Choroid plexus epithelial cell (primary cell): Measurements from ENCODE around the gene IFNL1.
"Not testable (repeated sequence)": the region's sequence is repeated elsewhere in the genome, so short reads cannot be mapped to it uniquely, and the experiment has no call there.

Source experiments
- DNase-seq: peaks from one replicate; pipeline ENCODE4 v3.0.0-alpha.2; 2010; ENCODE audit warnings: low read depth
- H3K4me3 ChIP-seq: 2 replicates; pipeline ENCODE4 v1.5.1; 2011; ENCODE audit warnings: low read depth, mild to moderate bottlenecking, control low read depth, low read length, moderate library complexity
- CTCF ChIP-seq: conservative IDR thresholded peaks from 2 replicates; pipeline ENCODE4 v1.5.1; 2011; ENCODE audit warnings: low read depth, mild to moderate bottlenecking, control low read depth, inconsistent platforms, low read length, moderate library complexity

The IFNL1 gene

DNA sequence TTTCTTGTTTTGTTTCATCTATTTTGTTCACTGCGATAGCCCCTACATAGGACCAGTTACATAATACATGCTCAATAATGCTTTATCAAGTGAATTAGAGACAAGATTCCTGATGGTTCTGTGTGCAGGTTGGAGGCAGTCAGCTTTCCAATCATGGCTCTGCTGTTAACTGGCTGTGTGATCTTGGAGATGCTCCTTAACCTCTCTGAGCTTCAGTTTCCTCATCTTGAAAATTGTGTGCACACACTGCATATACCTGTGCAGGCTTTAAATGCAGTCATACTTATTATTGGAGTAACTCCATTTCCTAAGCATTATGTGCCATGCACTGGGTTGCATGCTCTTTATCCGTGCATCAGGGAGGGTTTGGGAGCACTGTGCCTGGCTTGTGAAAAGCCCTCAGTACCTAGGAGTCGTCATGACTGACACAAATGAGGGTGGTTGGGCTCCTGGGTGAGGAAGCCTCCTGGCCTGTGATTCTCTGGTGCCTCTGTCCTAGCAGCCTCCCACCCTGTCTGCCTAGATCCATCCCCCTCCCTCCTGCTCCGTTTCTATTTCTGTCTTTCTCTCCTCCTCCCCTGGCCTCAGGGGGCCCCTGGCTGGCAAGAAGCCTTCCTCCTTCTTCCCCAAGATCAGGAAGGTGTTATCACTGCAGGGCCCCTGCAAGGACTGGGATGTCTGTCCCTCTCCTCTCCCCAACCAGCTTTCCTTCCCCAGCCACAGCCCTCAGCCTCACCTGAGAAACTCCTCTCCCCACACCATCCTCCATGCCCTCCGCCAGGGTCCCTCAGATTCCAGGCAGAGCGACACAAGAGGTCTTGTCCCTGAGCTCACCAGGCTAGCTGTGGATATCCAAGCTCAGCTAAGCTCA, 8.7 kb downstream of the IFNL1 start:
- no peak for TF ChIP-seq CTCF
- no peak overlapping the region for H3K4me3 ChIP-seq

GRCh38 chr19:39306075-39306474, 9.9 kb downstream of the IFNL1 start:
- TF ChIP-seq CTCF: no peak
- no peak for DNase-seq
- H3K4me3 ChIP-seq: no peak overlapping the region

More for the DNA sequence above, 8.7 kb downstream of the IFNL1 start:
- DNase-seq: no peak

DNA sequence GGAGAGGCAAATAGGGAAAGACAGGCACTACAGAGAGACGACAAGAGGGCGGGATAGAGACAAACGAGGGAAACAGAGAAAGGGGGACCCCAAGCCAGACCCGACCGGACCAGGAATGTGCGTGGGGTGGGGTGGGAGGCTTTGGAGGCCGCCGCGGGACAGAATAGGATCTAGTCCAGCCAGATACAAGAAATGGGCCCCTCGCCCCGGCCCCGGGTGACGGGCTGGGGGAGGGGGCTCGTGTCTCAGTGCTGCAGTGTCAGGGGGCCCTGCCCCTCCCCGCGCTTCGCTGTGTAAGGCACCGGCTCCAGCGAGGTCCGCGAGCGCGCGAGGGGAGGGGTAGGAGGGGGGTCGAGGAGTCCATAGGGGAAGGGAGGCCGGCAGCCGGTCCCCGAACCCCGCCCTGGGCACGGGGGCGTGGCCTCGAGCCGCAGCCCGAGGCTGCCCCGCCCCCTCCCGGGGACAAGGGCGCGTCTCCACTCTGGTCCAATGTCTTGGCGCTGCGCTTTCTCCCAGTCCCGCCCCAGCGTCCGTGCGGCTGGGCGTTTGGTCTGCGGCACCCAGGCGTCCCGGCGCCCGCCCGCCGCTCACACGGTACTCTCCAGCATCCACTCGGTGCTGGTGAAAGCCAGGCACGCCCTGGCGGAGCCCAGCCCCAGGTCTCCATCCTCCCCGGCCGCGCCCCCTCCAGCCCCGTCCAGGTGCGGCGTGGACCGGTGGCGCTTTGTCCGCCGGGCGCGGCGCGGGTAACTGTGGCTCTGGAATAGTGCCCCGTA, 11.0 kb downstream of the IFNL1 start:
- no peak for DNase-seq

DNA sequence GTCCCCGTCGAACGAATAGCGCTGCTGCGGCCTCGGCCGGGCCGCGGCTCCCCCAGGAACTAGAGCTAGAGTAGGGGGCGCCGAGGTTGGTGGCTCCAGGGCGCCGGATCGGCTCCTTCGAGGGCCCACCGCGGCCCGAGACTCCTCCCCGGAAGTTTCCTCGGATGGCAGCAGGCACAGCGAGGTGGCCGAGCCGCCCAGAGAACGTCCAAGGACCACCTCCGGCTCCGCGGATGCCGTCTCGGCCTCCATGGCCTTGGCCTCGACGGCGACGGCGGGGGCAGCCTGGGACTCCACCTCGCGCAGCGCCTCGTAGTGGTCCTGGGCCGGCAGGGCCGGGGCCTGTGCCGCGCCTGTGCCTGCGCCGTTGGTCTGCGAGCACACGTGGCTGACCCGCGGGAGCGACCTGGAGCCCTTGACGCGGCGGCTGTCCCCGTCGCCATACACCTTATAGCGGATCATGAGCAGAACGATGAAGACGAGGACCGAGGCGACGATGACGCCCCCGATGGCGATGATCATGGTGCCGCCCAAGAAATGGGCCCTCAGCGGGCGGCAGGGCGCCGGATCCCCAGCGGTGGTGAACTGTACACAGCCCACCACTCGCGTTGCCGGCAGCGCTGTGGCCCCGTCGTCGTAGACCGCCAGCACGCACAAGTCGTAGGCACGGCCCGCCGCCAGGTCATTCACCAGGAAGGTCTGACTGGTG, 11.8 kb downstream of the IFNL1 start:
- no peak for TF ChIP-seq CTCF
- H3K4me3 ChIP-seq: no peak overlapping the region
- no peak for DNase-seq

More for the DNA sequence above, 11.0 kb downstream of the IFNL1 start:
- no peak overlapping the region for H3K4me3 ChIP-seq
- no peak for TF ChIP-seq CTCF

DNA sequence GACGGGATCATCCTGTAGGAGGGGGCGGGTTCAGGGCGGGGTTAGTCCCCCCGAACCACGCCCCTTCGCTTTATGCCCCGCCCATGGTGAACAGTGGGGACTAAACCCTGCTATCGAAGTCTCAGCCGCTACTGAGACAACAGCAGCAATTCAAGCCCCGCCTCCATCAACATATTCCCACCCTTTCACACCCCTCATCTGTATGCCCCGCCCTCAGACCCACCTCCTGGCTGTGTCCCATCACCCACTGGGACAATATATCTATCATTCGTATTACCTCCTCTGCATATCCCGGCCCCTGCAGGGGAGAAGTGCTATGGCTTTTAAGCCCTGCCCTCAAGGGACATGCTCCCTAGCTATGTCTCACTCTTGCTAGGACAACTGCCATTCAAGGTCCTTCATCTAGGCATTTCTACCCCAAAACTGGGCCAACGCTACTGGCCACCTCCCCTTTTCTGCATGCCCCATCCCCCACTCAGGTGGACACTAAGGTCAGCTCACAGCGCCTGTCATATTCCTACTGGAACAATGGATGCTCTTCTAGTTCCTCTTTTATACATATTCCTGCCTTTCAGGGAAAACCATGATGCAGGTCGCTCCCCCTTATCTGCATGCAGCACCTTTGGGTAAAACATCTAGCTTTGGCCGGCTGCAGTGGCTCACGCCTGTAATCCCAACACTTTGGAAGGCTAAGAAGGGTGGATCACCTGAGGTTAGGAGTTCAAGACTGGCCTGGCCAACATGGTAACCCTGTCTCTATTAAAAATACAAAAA, 12.5 kb downstream of the IFNL1 start:
- no peak for TF ChIP-seq CTCF
- no peak overlapping the region for H3K4me3 ChIP-seq
- no peak for DNase-seq

DNA sequence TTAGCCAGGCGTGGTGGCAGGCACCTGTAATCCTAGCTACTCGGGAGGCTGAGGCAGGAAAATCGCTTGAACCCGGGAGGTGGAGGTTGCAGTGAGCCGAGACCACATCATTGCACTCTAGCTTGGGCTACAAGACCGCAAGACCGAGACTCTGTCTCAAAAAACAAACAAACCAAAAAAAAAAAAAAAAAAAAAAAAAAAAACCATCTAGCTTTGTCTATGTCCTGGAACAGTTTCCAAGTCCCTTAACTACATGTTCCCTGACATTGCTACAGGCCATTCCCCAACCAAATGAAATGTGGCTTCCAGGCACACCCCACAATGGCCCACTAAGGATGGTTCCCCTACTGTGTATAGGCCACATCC, 13.1 kb downstream of the IFNL1 start:
- not testable (repeated sequence) for H3K4me3 ChIP-seq, DNase-seq
